ENCODE results near the gene PIAS2.

DNA sequence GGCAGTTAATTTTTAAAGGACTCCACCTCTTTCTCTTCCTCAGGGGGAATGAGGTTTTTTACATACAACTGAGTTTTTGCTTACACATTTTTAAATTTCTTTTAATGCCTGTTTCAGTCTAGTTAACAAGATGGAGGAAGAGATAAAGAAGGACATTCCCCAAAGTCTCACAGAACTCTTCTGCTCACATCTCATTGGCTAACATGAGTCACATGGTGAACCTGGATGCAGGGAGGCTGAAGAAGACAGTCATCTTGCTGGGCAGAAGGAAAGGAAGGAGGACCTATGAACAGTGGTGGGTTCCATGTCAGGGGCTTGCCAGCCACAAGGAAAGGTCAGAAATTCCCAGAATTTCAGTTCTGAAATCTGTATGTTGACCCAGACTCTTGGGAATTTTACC, 150.1 kb downstream of the PIAS2 start:
- no peak for TF ChIP-seq POLR2AphosphoS5 (IDR thresholded peaks at IDR 0.05; ENCODE audit: low read depth)
- TF ChIP-seq, protein P1, sequence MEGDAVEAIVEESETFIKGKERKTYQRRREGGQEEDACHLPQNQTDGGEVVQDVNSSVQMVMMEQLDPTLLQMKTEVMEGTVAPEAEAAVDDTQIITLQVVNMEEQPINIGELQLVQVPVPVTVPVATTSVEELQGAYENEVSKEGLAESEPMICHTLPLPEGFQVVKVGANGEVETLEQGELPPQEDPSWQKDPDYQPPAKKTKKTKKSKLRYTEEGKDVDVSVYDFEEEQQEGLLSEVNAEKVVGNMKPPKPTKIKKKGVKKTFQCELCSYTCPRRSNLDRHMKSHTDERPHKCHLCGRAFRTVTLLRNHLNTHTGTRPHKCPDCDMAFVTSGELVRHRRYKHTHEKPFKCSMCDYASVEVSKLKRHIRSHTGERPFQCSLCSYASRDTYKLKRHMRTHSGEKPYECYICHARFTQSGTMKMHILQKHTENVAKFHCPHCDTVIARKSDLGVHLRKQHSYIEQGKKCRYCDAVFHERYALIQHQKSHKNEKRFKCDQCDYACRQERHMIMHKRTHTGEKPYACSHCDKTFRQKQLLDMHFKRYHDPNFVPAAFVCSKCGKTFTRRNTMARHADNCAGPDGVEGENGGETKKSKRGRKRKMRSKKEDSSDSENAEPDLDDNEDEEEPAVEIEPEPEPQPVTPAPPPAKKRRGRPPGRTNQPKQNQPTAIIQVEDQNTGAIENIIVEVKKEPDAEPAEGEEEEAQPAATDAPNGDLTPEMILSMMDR (conservative IDR thresholded peaks at IDR 0.05; ENCODE audit: low read depth in 2 of 2): no peak
